IMR-90 (cell line): ENCODE results near the gene PCNX4. TPM values are rescaled to one million over a fixed set of nuclear protein-coding genes. Genes with fewer than 3 reads are reported as not detected.

ENCODE experiments used
- ATAC-seq: fragments of 200-7000 bp; cut with Tn5 transposase; 2 replicates; pipeline ENCODE4 v1.9.1; 2020; ENCODE audit warnings: low read depth, mild to moderate bottlenecking, moderate library complexity
- BruUV-seq: library from RNA; stranded (reverse); fragments of 400-500 nt; replicated peaks from 2 replicates; lab custom pipeline; 2021; lab: Mats Ljungman, UMichigan
- CTCF ChIA-PET: fragments of 300-600 bp; formaldehyde crosslinking; extraction: SDS; loops from one replicate; lab custom pipeline; 2021; ENCODE audit warnings: antibody characterized with exemption; lab: Yijun Ruan, JAX
- POLR2A ChIA-PET: fragments of 300-600 bp; sonication (Branson Sonifier 250); formaldehyde crosslinking; loops from one replicate; lab custom pipeline; 2022; ENCODE audit warnings: antibody characterized with exemption; ENCODE audit not compliant: unreplicated experiment; lab: Charles Lee
- DNase-seq: peaks from one replicate; pipeline ENCODE4 v3.0.0; 2013
- H2AFZ ChIP-seq: replicated peaks from 2 replicates; pipeline ENCODE3; 2013; ENCODE audit warnings: low read length, mild to moderate bottlenecking; ENCODE audit not compliant: poor library complexity
- H2AK5ac ChIP-seq: 2 replicates; pipeline ENCODE4 v1.6.1; 2013; ENCODE audit warnings: low read depth, low read length, inconsistent platforms
- H2AK9ac ChIP-seq: replicated peaks from 2 replicates; pipeline ENCODE3; 2013; ENCODE audit warnings: mild to moderate bottlenecking, low read depth, low read length, moderate library complexity; ENCODE audit not compliant: poor library complexity
- H2BK120ac ChIP-seq: 2 replicates; pipeline ENCODE4 v1.6.1; 2013; ENCODE audit warnings: low read depth, low read length, inconsistent platforms
- H2BK15ac ChIP-seq: 3 replicates; pipeline ENCODE4 v1.6.1; 2013; ENCODE audit warnings: low read depth, low read length, inconsistent platforms
- H2BK20ac ChIP-seq: 2 replicates; pipeline ENCODE4 v1.6.1; 2013; ENCODE audit warnings: low read depth, mild to moderate bottlenecking, inconsistent platforms, low read length, moderate library complexity
- H2BK5ac ChIP-seq: 2 replicates; pipeline ENCODE4 v1.6.1; 2013; ENCODE audit warnings: mild to moderate bottlenecking, low read depth, low read length, inconsistent platforms; ENCODE audit not compliant: poor library complexity, severe bottlenecking
- H3K14ac ChIP-seq: replicated peaks from 2 replicates; pipeline ENCODE4 v1.6.1; 2013; ENCODE audit warnings: low read depth, low read length, inconsistent platforms
- H3K18ac ChIP-seq: 2 replicates; pipeline ENCODE4 v1.6.1; 2013; ENCODE audit warnings: low read depth, low read length, control low read depth
- H3K23ac ChIP-seq: 2 replicates; pipeline ENCODE4 v1.6.1; 2013; ENCODE audit warnings: low read depth, low read length, inconsistent platforms
- H3K27ac ChIP-seq: 2 replicates; pipeline ENCODE4 v1.5.1; 2013; ENCODE audit warnings: mild to moderate bottlenecking, control low read depth, low read length; ENCODE audit not compliant: insufficient read depth
- H3K27me3 ChIP-seq: 2 replicates; pipeline ENCODE4 v1.6.1; 2013; ENCODE audit warnings: low read length; ENCODE audit not compliant: control insufficient read depth, insufficient read depth
- H3K36me3 ChIP-seq: 2 replicates; pipeline ENCODE4 v1.6.1; 2013; ENCODE audit warnings: low read length, mixed read lengths; ENCODE audit not compliant: control insufficient read depth, insufficient read depth
- H3K4ac ChIP-seq: 2 replicates; pipeline ENCODE4 v1.6.1; 2013; ENCODE audit warnings: low read depth, low read length, inconsistent platforms
- H3K4me1 ChIP-seq: 2 replicates; pipeline ENCODE4 v1.6.1; 2013; ENCODE audit warnings: low read length, mixed read lengths; ENCODE audit not compliant: control insufficient read depth, insufficient read depth
- H3K4me2 ChIP-seq: 2 replicates; pipeline ENCODE4 v1.6.1; 2013; ENCODE audit warnings: low read depth, mild to moderate bottlenecking, control low read depth, low read length, moderate library complexity
- H3K4me3 ChIP-seq: 2 replicates; pipeline ENCODE4 v1.5.1; 2013; ENCODE audit warnings: low read depth, mild to moderate bottlenecking, control low read depth, low read length, moderate library complexity; ENCODE audit not compliant: insufficient read depth
- H3K56ac ChIP-seq: 2 replicates; pipeline ENCODE4 v1.6.1; 2013; ENCODE audit warnings: low read length, inconsistent platforms; ENCODE audit not compliant: insufficient read depth; ENCODE audit errors: extremely low read depth
- H3K79me1 ChIP-seq, 2 experiments: 2 replicates each; pipeline ENCODE4 v1.6.1; 2013; ENCODE audit warnings: low read length in 2 of 2, inconsistent platforms in 1 of 2, low read depth in 1 of 2
- H3K9ac ChIP-seq: 2 replicates; pipeline ENCODE4 v1.6.1; 2013; ENCODE audit warnings: low read depth, low read length, control low read depth
- H3K9me1 ChIP-seq: 2 replicates; pipeline ENCODE4 v1.6.1; 2013; ENCODE audit warnings: low read length, inconsistent platforms; ENCODE audit not compliant: insufficient read depth
- H3K9me3 ChIP-seq: 2 replicates; pipeline ENCODE4 v1.6.1; 2013; ENCODE audit warnings: low read length; ENCODE audit not compliant: control insufficient read depth, insufficient read depth
- H4K20me1 ChIP-seq: 2 replicates; pipeline ENCODE4 v1.6.1; 2013; ENCODE audit warnings: low read length, inconsistent platforms; ENCODE audit not compliant: insufficient read depth
- H4K5ac ChIP-seq: 2 replicates; pipeline ENCODE4 v1.6.1; 2013; ENCODE audit warnings: mild to moderate bottlenecking, low read depth, low read length, control low read depth
- H4K8ac ChIP-seq, 2 experiments: 2 replicates each; pipeline ENCODE4 v1.6.1; 2013; ENCODE audit warnings: low read depth in 2 of 2, low read length in 2 of 2, control low read depth in 1 of 2, inconsistent platforms in 1 of 2
- H4K91ac ChIP-seq: 2 replicates; pipeline ENCODE4 v1.6.1; 2013; ENCODE audit warnings: low read depth, low read length, inconsistent platforms; ENCODE audit not compliant: insufficient read depth
- BHLHE40 ChIP-seq: fragments of 150-350 bp; IDR thresholded peaks from 2 replicates; pipeline ENCODE4 v1.6.1; 2016; ENCODE audit warnings: mild to moderate bottlenecking, low read depth, low read length
- CHD1 ChIP-seq: IDR thresholded peaks from 2 replicates; pipeline ENCODE4 v1.6.1; 2012; ENCODE audit warnings: low read depth, low read length, improper control_type of control experiment
- CTCF ChIP-seq: conservative IDR thresholded peaks from 2 replicates; pipeline ENCODE4 v1.5.1; 2012; ENCODE audit warnings: mild to moderate bottlenecking, low read depth, low read length, improper control_type of control experiment
- FOS ChIP-seq: fragments of 150-350 bp; IDR thresholded peaks from 2 replicates; pipeline ENCODE4 v1.6.1; 2016; ENCODE audit warnings: low read depth, low read length
- MAZ ChIP-seq: IDR thresholded peaks from 2 replicates; pipeline ENCODE4 v1.6.1; 2012; ENCODE audit warnings: low read depth, mild to moderate bottlenecking, low read length, improper control_type of control experiment, moderate library complexity, borderline replicate concordance
- POLR2A ChIP-seq: IDR thresholded peaks from 2 replicates; pipeline ENCODE4 v1.6.1; 2012; ENCODE audit warnings: mild to moderate bottlenecking, low read depth, low read length
- RAD21 ChIP-seq: IDR thresholded peaks from 2 replicates; pipeline ENCODE4 v1.6.1; 2012; ENCODE audit warnings: low read length, improper control_type of control experiment
- RCOR1 ChIP-seq: IDR thresholded peaks from 2 replicates; pipeline ENCODE4 v1.6.1; 2012; ENCODE audit warnings: mild to moderate bottlenecking, low read length, improper control_type of control experiment; ENCODE audit not compliant: insufficient replicate concordance
- RFX5 ChIP-seq: IDR thresholded peaks from 2 replicates; pipeline ENCODE4 v1.8.0; 2012; ENCODE audit warnings: low read depth, mild to moderate bottlenecking, low read length, moderate library complexity
- SMC3 ChIP-seq: fragments of 150-350 bp; IDR thresholded peaks from 2 replicates; pipeline ENCODE4 v1.6.1; 2016; ENCODE audit warnings: low read depth, mild to moderate bottlenecking, antibody characterized with exemption, low read length, moderate library complexity
- USF2 ChIP-seq: fragments of 150-350 bp; IDR thresholded peaks from 2 replicates; pipeline ENCODE4 v1.6.1; 2017; ENCODE audit warnings: mild to moderate bottlenecking, antibody characterized with exemption, low read length, low read depth
- WGBS, 2 experiments: methylation state at CpG; one replicate each; pipeline versions ENCODE4 v1.1.5 to v1.1.7; 2013; ENCODE audit warnings: missing lambda C conversion rate in 2 of 2; ENCODE audit not compliant: insufficient read length in 1 of 2; ENCODE audit errors: extremely low coverage in 2 of 2; 5-methylcytosine and 5-hydroxymethylcytosine counted together
- dilution Hi-C: fragments of 300-500 bp; cut with HindIII; formaldehyde crosslinking; loops from one replicate; pipeline ENCODE4 v1.14.3; 2018; ENCODE audit warnings: low sequenced_read_pairs; ENCODE audit not compliant: unreplicated experiment
- in situ Hi-C: fragments of 300-500 bp; cut with MboI; formaldehyde crosslinking; loops from 3 replicates; pipeline ENCODE4 v1.14.3; 2019; ENCODE audit warnings: low sequenced_read_pairs, inconsistent platforms, mixed read lengths
- intact Hi-C: fragments of 100-400 bp; cut with micrococcal nuclease; formaldehyde crosslinking; loops from 2 replicates; pipeline ENCODE4 v1.10.0; 2022
- polyA plus RNA-seq, 3 experiments: library from polyadenylated mRNA; depleted of rRNA; stranded (reverse); fragments of >200 nt; gene quantifications; 2 replicates each; pipeline ENCODE4 v1.2.3, GENCODE V29; 2012; ENCODE audit warnings: low replicate concordance in 1 of 3
- total RNA-seq: library from RNA; depleted of rRNA; stranded (reverse); fragments of >200 nt; gene quantifications from 2 replicates; pipeline ENCODE4 v1.2.3, GENCODE V29; 2012
- TF ChIP-seq, protein P1 (sequence below): fragments of 150-350 bp; IDR thresholded peaks from 2 replicates; pipeline ENCODE4 v1.6.1; 2016; ENCODE audit warnings: low read depth, mild to moderate bottlenecking, low read length, moderate library complexity, borderline replicate concordance

Gene PCNX4
- total and polyA plus RNA-seq, 2 of the 4 experiments (the other 2 are of a cell fraction), result 55.4 to 128 TPM

DNA sequence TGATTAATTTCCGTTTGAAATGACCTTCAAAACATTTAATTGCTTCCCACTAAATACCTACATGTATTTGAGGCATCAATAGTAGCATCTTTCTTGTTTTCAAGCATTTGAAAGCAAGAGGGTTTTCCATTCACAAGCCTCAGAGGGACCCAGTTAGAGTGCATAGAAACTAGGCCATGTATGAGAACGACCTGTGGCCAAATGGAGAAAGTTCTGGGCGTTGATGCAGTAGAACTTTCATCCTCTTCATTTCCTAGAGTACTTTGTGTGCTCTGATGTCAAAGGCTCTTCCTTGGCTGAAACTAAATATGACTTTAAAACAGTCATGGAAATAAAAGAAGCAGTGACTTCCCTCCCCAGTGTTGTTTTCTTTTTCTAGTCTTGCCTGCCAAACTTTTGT is 74.4 kb downstream of the PCNX4 start:
- no peak overlapping the region for H3K56ac ChIP-seq
- no peak overlapping the region for H3K14ac ChIP-seq
- no peak overlapping the region for H4K5ac ChIP-seq
- ChIA-PET POLR2A (interaction anchor here (1.3 kb wide), 1 partner anchor 97 kb away, joined by 5 read pairs; no protein-coding TSS in a partner anchor), CTCF (interaction anchor here (0.6 to 1.9 kb wide), 10 partner anchors 18 to 1132 kb away, joined by 3 to 11 read pairs (median 3); no protein-coding TSS in a partner anchor)
- peak overlapping the region; percentile 22 to 60; a peak in 1 of 4 replicates for H4K8ac ChIP-seq
- no peaks in the 10 kb centered on the region for H4K20me1 ChIP-seq
- H2BK20ac ChIP-seq, result no peak overlapping the region
- intact Hi-C loops (no loop called here), in situ Hi-C loops (no loop called here), dilution Hi-C loops (no loop called here)
- no peak overlapping the region for H3K9ac ChIP-seq
- H2BK120ac ChIP-seq, result no peak overlapping the region
- H2AK9ac ChIP-seq, result no peak overlapping the region
- H3K18ac ChIP-seq, result no peak overlapping the region
- no peak overlapping the region for H4K91ac ChIP-seq
- H2BK5ac ChIP-seq, result no peak overlapping the region
- no peak overlapping the region for H3K4me2 ChIP-seq
- H3K9me1 ChIP-seq, result peaks cover 5% of the 10 kb centered on the region; the same call in 1 of the 2 replicates
- H2AK5ac ChIP-seq, result no peak overlapping the region
- ATAC-seq (no peak), DNase-seq (no peak)
- no peaks in the 10 kb centered on the region for H3K9me3 ChIP-seq
- TF ChIP-seq MAZ (no peak), CTCF (no peak), SMC3 (no peak), FOS (no peak), RFX5 (no peak), RAD21 (no peak), BHLHE40 (no peak), POLR2A (no peak), RCOR1 (no peak), USF2 (no peak), CHD1 (no peak)
- TF ChIP-seq, protein P1, sequence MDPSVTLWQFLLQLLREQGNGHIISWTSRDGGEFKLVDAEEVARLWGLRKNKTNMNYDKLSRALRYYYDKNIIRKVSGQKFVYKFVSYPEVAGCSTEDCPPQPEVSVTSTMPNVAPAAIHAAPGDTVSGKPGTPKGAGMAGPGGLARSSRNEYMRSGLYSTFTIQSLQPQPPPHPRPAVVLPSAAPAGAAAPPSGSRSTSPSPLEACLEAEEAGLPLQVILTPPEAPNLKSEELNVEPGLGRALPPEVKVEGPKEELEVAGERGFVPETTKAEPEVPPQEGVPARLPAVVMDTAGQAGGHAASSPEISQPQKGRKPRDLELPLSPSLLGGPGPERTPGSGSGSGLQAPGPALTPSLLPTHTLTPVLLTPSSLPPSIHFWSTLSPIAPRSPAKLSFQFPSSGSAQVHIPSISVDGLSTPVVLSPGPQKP, result no peak
- no peaks in the 10 kb centered on the region for H3K27me3 ChIP-seq
- peaks cover 3% of the 10 kb centered on the region; the same call in 1 of the 2 replicates for H3K36me3 ChIP-seq
- H2BK15ac ChIP-seq, result no peak overlapping the region
- H3K4me3 ChIP-seq, result no peak overlapping the region
- peaks cover 6% of the 10 kb centered on the region for H3K4me1 ChIP-seq
- BruUV-seq, result no TSS peak
- no peak overlapping the region for H3K4ac ChIP-seq
- peaks cover 12 to 27% of the 10 kb centered on the region in 2 experiments for H3K79me1 ChIP-seq
- no CpG with 5 or more reads among the region's 3 CpGs for WGBS, 2 experiments
- no peak overlapping the region for H3K27ac ChIP-seq
- peak overlapping the region; percentile 56; the same call in 1 of the 2 replicates for H3K23ac ChIP-seq
- peak overlapping the region; percentile 52 for H2AFZ ChIP-seq
